GM18858 (cell line): Measurements from ENCODE around the gene GNPTAB.
"Not testable (repeated sequence)": the region's sequence is repeated elsewhere in the genome, so short reads cannot be mapped to it uniquely, and the experiment has no call there.

Experiments
- ATAC-seq: cut with Tn5 transposase; IDR thresholded peaks from one replicate; pipeline ENCODE4 v1.9.1; 2021; ENCODE audit not compliant: unreplicated experiment

GNPTAB gene

DNA sequence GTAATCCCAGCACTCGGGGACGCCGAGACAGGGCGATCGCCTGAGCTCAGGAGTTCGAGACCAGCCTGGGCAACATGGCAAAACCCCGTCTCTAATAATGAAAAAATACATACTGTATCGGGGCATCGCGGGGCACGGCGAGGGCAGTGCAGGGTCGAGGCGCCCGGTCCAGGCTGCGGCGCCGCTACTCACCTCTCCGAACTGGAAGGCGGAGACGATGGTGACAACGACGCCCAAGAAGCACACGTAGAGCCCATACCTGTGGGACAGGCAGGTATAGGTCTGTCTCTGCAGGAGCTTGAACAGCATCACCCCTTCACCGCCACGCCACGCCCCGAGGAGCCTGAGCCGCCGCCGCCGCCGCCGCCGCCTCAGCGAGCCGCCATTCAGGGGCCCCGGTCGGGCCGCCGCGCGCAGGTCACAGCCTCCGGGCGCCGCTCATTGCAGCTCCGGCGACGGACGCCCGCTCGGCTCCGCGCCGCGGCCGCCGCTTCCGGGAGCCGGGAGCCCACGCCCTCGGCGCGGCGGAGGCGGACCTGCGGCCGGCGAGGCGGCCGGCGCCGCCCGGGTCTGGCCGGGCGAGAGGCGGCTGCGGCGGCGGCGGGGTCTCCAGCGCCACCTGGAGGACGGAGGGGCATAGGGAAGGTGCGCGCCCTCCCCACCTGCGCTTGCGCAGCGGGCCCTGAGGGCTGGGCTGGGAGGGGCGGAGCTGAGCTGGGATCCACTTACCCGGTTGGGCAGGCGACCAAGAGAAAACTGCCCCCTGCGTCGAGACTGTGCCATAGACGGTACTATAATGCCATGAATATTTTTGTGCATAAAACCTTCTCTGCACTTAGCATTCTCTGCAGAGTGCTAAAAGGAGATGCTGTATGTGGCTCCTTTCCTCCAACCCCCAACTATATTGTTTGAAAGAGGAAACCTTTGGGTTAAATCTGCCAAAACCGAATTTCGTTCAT lies at the start of gene GNPTAB:
Gene GNPTAB (minus strand): TSS at position 593 of the 959 bp plus-strand sequence. CDS start 284 bp downstream, at position 309.
- peak; percentile 80 for ATAC-seq

DNA sequence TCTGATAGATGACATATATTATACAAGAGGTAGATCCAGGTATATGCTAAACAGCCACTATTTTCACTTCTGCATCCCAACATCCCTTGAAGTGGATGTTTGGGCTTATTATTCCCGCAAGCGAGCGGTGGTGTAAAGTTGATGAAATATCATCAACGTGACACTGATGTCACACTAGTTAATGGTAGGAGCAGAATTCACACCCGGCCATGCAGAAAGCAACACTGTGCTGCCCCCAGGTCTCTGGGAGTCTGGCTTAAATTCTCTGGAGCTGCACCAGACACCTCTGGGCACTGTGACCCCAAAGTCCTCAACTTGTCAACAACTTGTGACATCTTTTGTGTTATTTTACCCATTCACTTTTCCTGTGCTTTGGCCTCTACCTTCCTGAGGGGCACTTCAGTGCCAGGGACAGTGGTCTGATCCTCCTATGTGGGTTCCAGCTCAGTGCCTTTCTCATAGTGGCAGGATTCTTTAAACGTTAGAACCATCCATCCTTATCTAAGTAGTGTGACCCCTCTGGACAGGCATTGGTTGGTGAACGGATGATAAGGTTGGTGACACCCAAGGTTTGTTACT lies 47.6 kb upstream of the GNPTAB start:
- ATAC-seq = no peak

GRCh38 chr12:101877806-101878242 lies 47.1 kb upstream of the GNPTAB start:
- no peak for ATAC-seq

DNA sequence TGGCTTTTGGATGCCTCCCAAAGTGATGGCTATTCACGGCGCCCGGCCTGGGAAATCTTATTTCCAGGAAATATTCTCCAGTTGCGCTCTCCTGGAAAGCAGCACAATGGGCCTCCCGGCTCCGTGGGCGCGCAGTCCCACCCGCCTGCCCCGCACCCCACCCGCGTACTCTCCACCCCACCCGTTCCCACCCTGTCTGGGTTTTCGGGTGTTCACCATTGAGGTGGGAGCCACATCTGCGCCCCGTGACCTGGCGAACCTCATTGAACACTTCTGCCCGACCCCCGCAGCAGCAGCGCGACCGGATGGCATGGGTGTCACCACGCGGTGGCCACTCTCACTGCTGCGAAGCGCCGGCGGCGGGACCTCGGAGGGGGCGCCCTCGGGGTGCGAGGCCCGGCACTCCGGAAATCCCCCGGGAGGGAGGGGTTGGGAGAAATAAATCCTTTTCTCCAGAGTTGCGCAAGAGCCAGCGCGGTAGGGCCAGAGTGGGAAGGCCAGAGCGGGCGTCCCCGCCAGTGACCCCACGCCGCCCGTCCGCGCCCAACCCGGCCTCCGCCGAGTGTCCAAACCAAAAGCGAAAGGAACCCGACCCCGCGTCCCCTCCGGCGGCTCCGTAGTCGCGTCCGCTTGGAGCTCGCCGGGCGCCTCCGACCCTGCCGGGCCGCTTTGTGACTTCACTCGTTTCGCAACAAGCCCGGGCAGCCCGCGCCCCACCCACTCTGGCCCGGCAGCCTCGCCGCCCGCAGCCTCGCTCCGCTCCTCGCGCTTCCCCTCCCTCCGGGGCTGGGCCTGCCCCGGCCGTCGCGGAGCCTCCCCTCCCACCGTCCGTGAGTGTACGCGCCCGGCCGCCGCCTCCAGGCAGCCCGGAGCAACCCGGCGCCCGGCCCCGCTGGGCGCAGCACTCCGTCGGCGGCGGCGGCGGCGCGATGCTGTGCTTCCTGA lies 46.4 kb upstream of the GNPTAB start, which contains the start of gene DRAM1:
Gene DRAM1 (plus strand): TSS at position 720 of the 945 bp plus-strand sequence. CDS start 210 bp downstream, at position 930.
- peak; percentile 66 for ATAC-seq

DNA sequence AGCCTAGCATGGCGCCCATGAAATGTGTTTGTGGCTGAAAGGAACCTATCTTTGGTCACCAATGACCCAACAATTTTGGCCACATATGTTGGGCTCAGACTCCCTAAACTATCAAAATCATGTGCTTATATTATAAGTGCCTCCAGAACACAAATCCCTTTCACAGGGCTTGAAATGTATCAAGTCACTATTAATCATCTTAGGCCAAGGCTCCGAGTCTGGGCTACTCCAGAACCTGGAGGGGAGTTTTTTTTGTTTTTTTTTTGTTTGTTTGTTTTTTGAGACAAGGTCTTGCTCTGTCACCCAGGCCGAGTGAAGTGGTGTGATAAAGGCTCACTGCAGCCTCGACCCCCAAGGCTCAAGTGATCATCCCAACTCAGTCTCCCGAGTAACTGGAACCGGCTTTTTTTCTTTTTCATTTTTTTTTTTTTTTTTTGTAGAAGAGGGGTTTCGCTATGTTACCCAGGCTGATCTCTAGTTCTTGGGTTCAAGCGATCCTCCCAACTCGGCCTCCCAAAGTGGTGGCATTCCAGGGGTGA lies 45.6 kb upstream of the GNPTAB start:
- no peak for ATAC-seq

DNA sequence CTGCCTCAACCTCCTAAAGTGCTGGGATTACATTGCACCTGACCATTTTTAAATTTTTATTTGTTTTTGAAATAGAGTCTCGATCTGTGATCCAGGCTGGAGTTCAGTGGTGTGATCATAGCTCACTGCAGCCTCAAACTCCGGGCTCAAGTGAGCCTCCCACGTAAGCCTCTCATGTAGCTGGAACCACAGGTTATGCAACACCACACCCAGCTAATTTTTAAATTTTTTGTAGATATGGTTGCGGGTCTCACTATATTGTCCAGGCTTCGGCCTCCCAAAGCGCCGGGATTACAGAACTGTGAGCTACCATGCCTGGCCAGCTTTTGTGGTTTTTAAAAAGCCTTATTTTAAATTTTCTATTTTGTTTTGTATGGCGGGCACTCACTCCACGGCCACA lies 44.4 kb upstream of the GNPTAB start:
- no peak for ATAC-seq

DNA sequence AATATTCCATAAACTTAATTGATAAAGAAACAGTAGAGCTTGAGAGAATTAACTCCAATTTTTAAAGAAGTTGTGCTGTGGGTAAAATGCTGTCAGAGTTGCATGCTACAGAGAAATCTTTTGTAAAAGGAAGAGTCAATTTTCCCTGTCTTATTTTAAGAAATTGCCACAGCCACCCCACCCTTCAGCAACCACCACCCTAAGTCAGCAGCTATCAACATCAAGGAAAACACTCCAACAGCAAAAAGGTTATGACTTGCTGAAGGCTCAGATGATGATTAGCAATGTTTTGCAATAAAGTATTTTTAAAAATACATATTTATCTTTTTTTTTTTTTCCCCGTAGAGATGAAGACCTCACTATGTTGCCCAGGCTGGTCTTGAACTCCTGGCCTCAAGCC lies 40.2 kb upstream of the GNPTAB start:
- no peak for ATAC-seq

DNA sequence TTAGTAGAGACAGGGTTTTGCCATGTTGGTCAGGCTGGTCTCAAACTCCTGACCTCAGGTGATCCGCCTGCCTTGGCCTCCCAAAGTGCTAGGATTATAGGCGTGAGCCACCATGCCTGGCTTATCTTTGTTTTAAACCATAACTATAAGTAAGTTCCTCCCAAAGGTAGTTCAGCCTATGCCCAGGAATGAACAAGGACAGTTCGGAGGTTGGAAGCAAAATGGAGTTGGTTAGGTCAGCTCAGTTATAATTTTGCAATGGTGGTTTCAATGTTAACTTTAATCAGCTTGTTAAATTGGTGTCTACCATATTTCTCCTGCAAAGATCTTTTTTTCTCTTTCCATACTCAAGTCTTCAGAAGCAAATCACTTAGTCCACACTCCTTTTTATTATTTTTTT lies 36.9 kb upstream of the GNPTAB start:
- ATAC-seq = not testable (repeated sequence)

GRCh38 chr12:101866615-101867373 lies 36.0 kb upstream of the GNPTAB start:
- no peak for ATAC-seq

GRCh38 chr12:101863981-101864380 lies 33.2 kb upstream of the GNPTAB start:
- no peak for ATAC-seq

GRCh38 chr12:101862245-101862644 lies 31.5 kb upstream of the GNPTAB start:
- no peak for ATAC-seq

DNA sequence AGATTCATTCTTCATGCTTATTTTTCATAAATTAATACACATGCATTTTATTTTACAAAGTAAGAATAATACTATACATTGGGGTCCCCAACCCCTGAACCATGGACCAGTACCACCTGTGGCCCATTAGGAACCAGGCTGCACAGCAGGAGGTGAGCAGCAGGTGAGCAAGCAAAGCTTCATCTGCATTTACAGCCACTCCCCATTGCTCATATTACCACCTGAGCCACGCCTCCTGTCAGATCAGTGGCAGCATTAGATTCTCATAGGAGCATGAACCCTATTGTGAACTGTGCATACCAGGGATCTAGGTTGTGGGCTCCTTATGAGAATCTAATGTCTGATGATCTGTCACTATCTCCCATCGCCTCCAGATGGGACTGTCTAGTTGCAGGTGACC lies 30.9 kb upstream of the GNPTAB start:
- ATAC-seq = not testable (repeated sequence)

- ATAC-seq = peak; percentile 50
Observed at GRCh38 chr12:101859664-101860607, 29.2 kb upstream of the GNPTAB start.

- ATAC-seq = no peak
Observed at GRCh38 chr12:101858361-101858760, 27.6 kb upstream of the GNPTAB start.

DNA sequence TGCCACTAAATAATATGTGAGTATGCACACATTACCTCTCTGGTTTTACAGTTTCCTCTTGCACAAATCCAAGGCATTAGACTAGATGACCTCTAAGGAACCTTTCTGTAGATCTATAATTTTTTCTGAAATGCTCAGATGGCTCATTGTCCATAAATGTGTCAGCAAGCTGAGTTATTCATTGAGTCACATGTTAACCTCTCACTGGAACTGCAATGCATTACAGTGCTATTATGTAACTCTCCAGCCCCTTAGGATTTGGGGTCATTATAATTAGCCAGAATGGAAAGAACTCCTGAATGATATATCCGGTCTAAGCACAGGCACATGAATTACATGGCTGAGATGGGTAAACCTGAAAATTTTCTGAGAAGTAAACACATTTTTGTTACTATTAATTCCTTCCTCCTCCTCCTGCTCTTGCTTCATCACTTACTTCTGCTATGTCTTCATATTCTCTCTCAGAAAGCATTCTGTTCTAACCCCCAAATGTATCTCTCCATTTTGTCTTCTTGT lies 26.3 kb upstream of the GNPTAB start:
- ATAC-seq = peak; percentile 40

GRCh38 chr12:101856614-101857013 lies 25.9 kb upstream of the GNPTAB start:
- ATAC-seq = peak; percentile 17

- ATAC-seq = no peak
Observed at GRCh38 chr12:101855976-101856375, 25.2 kb upstream of the GNPTAB start.

DNA sequence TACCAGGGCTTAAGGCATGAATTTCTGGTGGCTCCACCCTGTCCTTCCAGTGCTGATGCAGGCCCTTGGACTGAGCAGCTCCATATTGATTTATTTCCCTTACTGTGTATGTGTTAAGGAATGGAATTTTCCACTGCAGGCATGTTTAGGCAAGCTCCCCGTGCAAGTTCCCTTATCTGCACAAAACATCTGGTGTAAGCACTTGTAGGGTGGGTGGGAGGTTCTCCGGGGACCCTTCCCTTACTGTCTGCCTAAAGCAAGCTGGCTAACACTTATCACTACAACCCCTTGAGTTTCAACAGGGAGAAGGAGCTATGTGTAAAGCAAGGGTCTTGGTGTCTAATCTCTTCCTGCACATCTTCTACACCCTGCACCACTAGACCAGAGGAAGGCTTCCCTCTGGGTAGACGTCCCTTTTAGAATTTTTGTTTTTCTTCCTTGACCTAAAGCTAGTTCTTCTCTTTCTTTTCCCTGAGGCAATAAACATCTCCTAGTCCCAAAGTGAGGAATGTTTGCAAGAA lies 24.7 kb upstream of the GNPTAB start:
- no peak for ATAC-seq
